Activated CD4-positive, alpha-beta T cell treated with anti-CD3 and anti-CD28 coated beads for 24 hours (primary cell): ENCODE results near the gene NTNG1.

Source experiments
- DNase-seq, 2 donors: peaks; one replicate each; pipeline ENCODE4 v3.0.0-alpha.2; 2020; ENCODE audit warnings: low read depth in 2 of 2

The NTNG1 gene

GRCh38 chr1:107404756-107405155 lies 263.9 kb downstream of the NTNG1 start:
- DNase-seq, result no peak

- DNase-seq, result no peak
These were observed 264.4 kb downstream of the NTNG1 start for GRCh38 chr1:107405236-107405635.

GRCh38 chr1:107407011-107407410 lies 266.2 kb downstream of the NTNG1 start:
- DNase-seq, result no peak

GRCh38 chr1:107413546-107413945 lies 272.7 kb downstream of the NTNG1 start:
- DNase-seq, result no peak

GRCh38 chr1:107413951-107414350 lies 273.1 kb downstream of the NTNG1 start:
- no peak for DNase-seq

GRCh38 chr1:107414550-107414949 lies 273.7 kb downstream of the NTNG1 start:
- DNase-seq, result no peak

- DNase-seq, result no peak
These were observed 274.4 kb downstream of the NTNG1 start for GRCh38 chr1:107415241-107415640.

GRCh38 chr1:107419003-107419402 lies 278.2 kb downstream of the NTNG1 start:
- no peak for DNase-seq

GRCh38 chr1:107422901-107423300 lies 282.1 kb downstream of the NTNG1 start:
- DNase-seq, result no peak

GRCh38 chr1:107430540-107431228 lies 289.8 kb downstream of the NTNG1 start:
- no peak for DNase-seq

GRCh38 chr1:107432108-107432507 lies 291.3 kb downstream of the NTNG1 start:
- no peak for DNase-seq

GRCh38 chr1:107433068-107433467 lies 292.2 kb downstream of the NTNG1 start:
- DNase-seq, result no peak

- DNase-seq, result no peak
These were observed 293.0 kb downstream of the NTNG1 start for GRCh38 chr1:107433635-107434360.

- DNase-seq, result no peak
These were observed 293.5 kb downstream of the NTNG1 start for GRCh38 chr1:107434361-107434693.

GRCh38 chr1:107436552-107437241 lies 295.9 kb downstream of the NTNG1 start:
- DNase-seq, result no peak

- DNase-seq, result no peak
These were observed 298.7 kb downstream of the NTNG1 start for GRCh38 chr1:107439567-107439966.

GRCh38 chr1:107442551-107442950 lies 301.7 kb downstream of the NTNG1 start:
- no peak for DNase-seq

- DNase-seq, result no peak
These were observed 302.2 kb downstream of the NTNG1 start for GRCh38 chr1:107443027-107443426.

- no peak for DNase-seq
These were observed 303.0 kb downstream of the NTNG1 start for GRCh38 chr1:107443860-107444259.

GRCh38 chr1:107444302-107444701 lies 303.5 kb downstream of the NTNG1 start:
- DNase-seq, result no peak

- DNase-seq, result no peak
These were observed 308.5 kb downstream of the NTNG1 start for GRCh38 chr1:107449326-107449725.

- no peak for DNase-seq
These were observed 310.2 kb downstream of the NTNG1 start for GRCh38 chr1:107450899-107451664.
